ENCODE measurements around the gene LCT.
A peak's percentile ranks its signal among the peaks of the same experiment; 100 is the strongest.
"Not testable (repeated sequence)": the region's sequence is repeated elsewhere in the genome, so short reads cannot be mapped to it uniquely, and the experiment has no call there.

LCT gene

GRCh38 chr2:135798275-135798705 is 38.7 kb downstream of the LCT start:
- H3K4me3 Mint-ChIP-seq: no peak overlapping the region

GRCh38 chr2:135797497-135798274 is 39.3 kb downstream of the LCT start:
- DNase-seq (ENCODE audit: low spot score in 2 of 2): peak; percentile 63 to 74

More at GRCh38 chr2:135798275-135798705, 38.7 kb downstream of the LCT start:
- ATAC-seq (ENCODE audit: low read depth) (no peak), DNase-seq (ENCODE audit: low spot score in 2 of 2) (no peak)
- no peak overlapping the region for H3K27ac Mint-ChIP-seq
- peaks cover 1% of the 10 kb centered on the region for H3K36me3 Mint-ChIP-seq
- H3K9me3 Mint-ChIP-seq: no peaks in the 10 kb centered on the region
- no peaks in the 10 kb centered on the region for H3K27me3 Mint-ChIP-seq
- peaks cover 10% of the 10 kb centered on the region for H3K4me1 Mint-ChIP-seq

GRCh38 chr2:135796606-135797005 is 40.4 kb downstream of the LCT start:
- ATAC-seq (ENCODE audit: low read depth) (no peak), DNase-seq (ENCODE audit: low spot score in 2 of 2) (no peak)
- Mint-ChIP-seq H3K27ac (peak overlapping the region; percentile 22), H3K36me3 (no peaks in the 10 kb centered on the region), H3K4me1 (peaks cover 10% of the 10 kb centered on the region), H3K4me3 (no peak overlapping the region), H3K27me3 (no peaks in the 10 kb centered on the region), H3K9me3 (no peaks in the 10 kb centered on the region)

More at GRCh38 chr2:135797497-135798274, 39.3 kb downstream of the LCT start:
- Mint-ChIP-seq H3K9me3 (no peaks in the 10 kb centered on the region), H3K27ac (no peak overlapping the region), H3K27me3 (no peaks in the 10 kb centered on the region), H3K4me1 (peaks cover 10% of the 10 kb centered on the region), H3K4me3 (no peak overlapping the region), H3K36me3 (peaks cover 1% of the 10 kb centered on the region)
- ATAC-seq (ENCODE audit: low read depth): peak; percentile 78

GRCh38 chr2:135795641-135796040 is 41.3 kb downstream of the LCT start:
- H3K36me3 Mint-ChIP-seq; H3K4me3 Mint-ChIP-seq; H3K9me3 Mint-ChIP-seq; H3K27me3 Mint-ChIP-seq; ATAC-seq (ENCODE audit: low read depth); DNase-seq (ENCODE audit: low spot score in 2 of 2): not testable (repeated sequence)
- peaks cover 10% of the 10 kb centered on the region for H3K4me1 Mint-ChIP-seq
- H3K27ac Mint-ChIP-seq: peak overlapping the region; percentile 36

GRCh38 chr2:135792401-135793150 is 44.4 kb downstream of the LCT start:
- H3K27ac Mint-ChIP-seq: no peak overlapping the region
- DNase-seq (ENCODE audit: low spot score in 2 of 2) (peak in 1 of 2 donors; percentile 5), ATAC-seq (ENCODE audit: low read depth) (peak; percentile 64)
- no peaks in the 10 kb centered on the region for H3K36me3 Mint-ChIP-seq
- peaks cover 10% of the 10 kb centered on the region for H3K4me1 Mint-ChIP-seq
- no peaks in the 10 kb centered on the region for H3K9me3 Mint-ChIP-seq
- no peaks in the 10 kb centered on the region for H3K27me3 Mint-ChIP-seq
- H3K4me3 Mint-ChIP-seq: no peak overlapping the region

GRCh38 chr2:135791418-135792190 is 45.4 kb downstream of the LCT start:
- no peak for DNase-seq (ENCODE audit: low spot score in 2 of 2)

GRCh38 chr2:135790423-135790822 is 46.6 kb downstream of the LCT start:
- H3K27me3 Mint-ChIP-seq: no peaks in the 10 kb centered on the region
- DNase-seq (ENCODE audit: low spot score in 2 of 2) (no peak), ATAC-seq (ENCODE audit: low read depth) (no peak)
- H3K4me3 Mint-ChIP-seq: no peak overlapping the region
- no peak overlapping the region for H3K27ac Mint-ChIP-seq
- H3K4me1 Mint-ChIP-seq: peaks cover 6% of the 10 kb centered on the region
- peaks cover 1% of the 10 kb centered on the region for H3K9me3 Mint-ChIP-seq
- H3K36me3 Mint-ChIP-seq: peaks cover 14% of the 10 kb centered on the region

More at GRCh38 chr2:135791418-135792190, 45.4 kb downstream of the LCT start:
- peaks cover 8% of the 10 kb centered on the region for H3K4me1 Mint-ChIP-seq
- H3K27ac Mint-ChIP-seq: peak overlapping the region; percentile 9
- H3K27me3 Mint-ChIP-seq: no peaks in the 10 kb centered on the region
- no peak for ATAC-seq (ENCODE audit: low read depth)
- no peak overlapping the region for H3K4me3 Mint-ChIP-seq
- no peaks in the 10 kb centered on the region for H3K9me3 Mint-ChIP-seq
- peaks cover 6% of the 10 kb centered on the region for H3K36me3 Mint-ChIP-seq

- H3K36me3 Mint-ChIP-seq: peaks cover 40% of the 10 kb centered on the region
- no peaks in the 10 kb centered on the region for H3K27me3 Mint-ChIP-seq
- peak overlapping the region; percentile 39 for H3K27ac Mint-ChIP-seq
- H3K4me3 Mint-ChIP-seq: no peak overlapping the region
- DNase-seq (ENCODE audit: low spot score in 2 of 2) (no peak), ATAC-seq (ENCODE audit: low read depth) (no peak)
- peaks cover 2% of the 10 kb centered on the region for H3K4me1 Mint-ChIP-seq
- peaks cover 1% of the 10 kb centered on the region for H3K9me3 Mint-ChIP-seq
These were observed 50.2 kb downstream of the LCT start for GRCh38 chr2:135786823-135787222.

GRCh38 chr2:135785032-135785431 is 52.0 kb downstream of the LCT start:
- Mint-ChIP-seq H3K27ac (no peak overlapping the region), H3K4me3 (no peak overlapping the region), H3K4me1 (peaks cover 2% of the 10 kb centered on the region), H3K27me3 (no peaks in the 10 kb centered on the region), H3K36me3 (peaks cover 51% of the 10 kb centered on the region), H3K9me3 (peaks cover 1% of the 10 kb centered on the region)
- DNase-seq (ENCODE audit: low spot score in 2 of 2) (no peak), ATAC-seq (ENCODE audit: low read depth) (no peak)

- DNase-seq (ENCODE audit: low spot score in 2 of 2): no peak
- Mint-ChIP-seq H3K27ac (no peak overlapping the region), H3K27me3 (no peaks in the 10 kb centered on the region), H3K36me3 (peaks cover 53% of the 10 kb centered on the region), H3K4me1 (peaks cover 2% of the 10 kb centered on the region), H3K9me3 (peaks cover 1% of the 10 kb centered on the region), H3K4me3 (no peak overlapping the region)
- peak; percentile 64 for ATAC-seq (ENCODE audit: low read depth)
These were observed 53.5 kb downstream of the LCT start for GRCh38 chr2:135783439-135783838.

GRCh38 chr2:135782231-135782630 is 54.8 kb downstream of the LCT start:
- H3K27me3 Mint-ChIP-seq: no peaks in the 10 kb centered on the region
- H3K4me1 Mint-ChIP-seq: peaks cover 2% of the 10 kb centered on the region
- no peak overlapping the region for H3K27ac Mint-ChIP-seq
- H3K36me3 Mint-ChIP-seq: peaks cover 56% of the 10 kb centered on the region
- no peak overlapping the region for H3K4me3 Mint-ChIP-seq
- ATAC-seq (ENCODE audit: low read depth) (no peak), DNase-seq (ENCODE audit: low spot score in 2 of 2) (no peak)
- H3K9me3 Mint-ChIP-seq: peaks cover 1% of the 10 kb centered on the region

GRCh38 chr2:135776367-135776766 is 60.6 kb downstream of the LCT start:
- H3K27me3 Mint-ChIP-seq: no peaks in the 10 kb centered on the region
- no peak overlapping the region for H3K4me3 Mint-ChIP-seq
- DNase-seq (ENCODE audit: low spot score in 2 of 2): no peak
- H3K9me3 Mint-ChIP-seq: no peaks in the 10 kb centered on the region
- no peaks in the 10 kb centered on the region for H3K4me1 Mint-ChIP-seq
- H3K27ac Mint-ChIP-seq: no peak overlapping the region
- no peak for ATAC-seq (ENCODE audit: low read depth)
- H3K36me3 Mint-ChIP-seq: peaks cover 30% of the 10 kb centered on the region

GRCh38 chr2:135775420-135775819 is 61.6 kb downstream of the LCT start:
- ATAC-seq (ENCODE audit: low read depth) (no peak), DNase-seq (ENCODE audit: low spot score in 2 of 2) (no peak)
- H3K9me3 Mint-ChIP-seq: no peaks in the 10 kb centered on the region
- H3K27ac Mint-ChIP-seq: no peak overlapping the region
- H3K36me3 Mint-ChIP-seq: peaks cover 28% of the 10 kb centered on the region
- H3K4me3 Mint-ChIP-seq: no peak overlapping the region
- no peaks in the 10 kb centered on the region for H3K4me1 Mint-ChIP-seq
- no peaks in the 10 kb centered on the region for H3K27me3 Mint-ChIP-seq

GRCh38 chr2:135773917-135774316 is 63.1 kb downstream of the LCT start:
- Mint-ChIP-seq H3K4me3 (no peak overlapping the region), H3K9me3 (no peaks in the 10 kb centered on the region), H3K27ac (no peak overlapping the region), H3K4me1 (no peaks in the 10 kb centered on the region), H3K27me3 (no peaks in the 10 kb centered on the region), H3K36me3 (peaks cover 27% of the 10 kb centered on the region)
- no peak for ATAC-seq (ENCODE audit: low read depth)
- no peak for DNase-seq (ENCODE audit: low spot score in 2 of 2)

All from memory B cell (primary cell).